ENCODE data around the gene BPIFA3. TPM values are rescaled to one million over a fixed set of nuclear protein-coding genes. Genes with fewer than 3 reads are reported as not detected.
A peak's percentile ranks its signal among the peaks of the same experiment; 100 is the strongest.

The BPIFA3 gene
- total RNA-seq, 1 experiment from 2014 or later, result not detected

DNA sequence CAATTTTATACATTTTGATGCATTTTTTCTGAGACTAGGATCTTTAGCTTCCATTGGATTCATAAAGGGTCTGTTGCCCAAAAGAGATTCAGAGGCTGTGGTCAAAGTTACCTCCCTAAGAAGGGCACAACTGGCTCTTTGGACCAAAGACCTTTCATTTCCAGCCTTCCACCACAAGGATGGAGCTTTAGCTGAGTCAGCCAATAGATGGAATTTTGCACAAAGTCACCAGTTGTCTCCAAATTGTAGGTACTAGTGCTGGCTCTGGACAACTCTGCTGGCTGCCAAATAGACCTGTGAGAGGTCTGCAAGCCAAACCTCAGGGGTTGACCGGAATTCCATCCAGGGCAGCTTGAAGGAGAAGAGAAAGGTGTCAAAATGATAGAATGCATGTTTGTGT is 19.2 kb downstream of the BPIFA3 start:
- Histone ChIP-seq H3K4me1 (no peaks in the 10 kb centered on the region), H3K9me3 (replicated peaks) (no peaks in the 10 kb centered on the region), H3K36me3 (no peaks in the 10 kb centered on the region), H3K27ac (no peak overlapping the region), H3K4me3 (no peak overlapping the region), H3K27me3 (peaks cover 5% of the 10 kb centered on the region; the same call in 1 of the 2 replicates)
- no peak for DNase-seq

DNA sequence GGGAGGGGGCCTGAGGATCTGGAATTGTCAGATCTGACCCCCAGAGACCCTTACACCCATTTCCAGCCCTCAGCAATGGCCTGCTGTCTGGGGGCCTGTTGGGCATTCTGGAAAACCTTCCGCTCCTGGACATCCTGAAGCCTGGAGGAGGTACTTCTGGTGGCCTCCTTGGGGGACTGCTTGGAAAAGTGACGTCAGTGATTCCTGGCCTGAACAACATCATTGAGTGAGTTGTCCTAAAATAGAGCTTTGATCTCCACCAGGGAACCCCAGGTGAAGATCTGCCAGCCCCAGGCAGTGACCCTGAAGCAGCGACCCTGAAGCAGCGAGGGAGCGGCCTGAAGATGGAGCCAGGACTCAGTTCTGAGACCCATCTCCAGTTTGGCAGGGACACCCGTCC is 20.8 kb downstream of the BPIFA3 start:
- no peaks in the 10 kb centered on the region for H3K9me3 ChIP-seq (replicated peaks)
- peaks cover 5% of the 10 kb centered on the region; the same call in 1 of the 2 replicates for H3K27me3 ChIP-seq
- DNase-seq, result no peak
- H3K36me3 ChIP-seq, result no peaks in the 10 kb centered on the region
- no peak overlapping the region for H3K4me3 ChIP-seq
- H3K4me1 ChIP-seq, result no peaks in the 10 kb centered on the region
- no peak overlapping the region for H3K27ac ChIP-seq

DNA sequence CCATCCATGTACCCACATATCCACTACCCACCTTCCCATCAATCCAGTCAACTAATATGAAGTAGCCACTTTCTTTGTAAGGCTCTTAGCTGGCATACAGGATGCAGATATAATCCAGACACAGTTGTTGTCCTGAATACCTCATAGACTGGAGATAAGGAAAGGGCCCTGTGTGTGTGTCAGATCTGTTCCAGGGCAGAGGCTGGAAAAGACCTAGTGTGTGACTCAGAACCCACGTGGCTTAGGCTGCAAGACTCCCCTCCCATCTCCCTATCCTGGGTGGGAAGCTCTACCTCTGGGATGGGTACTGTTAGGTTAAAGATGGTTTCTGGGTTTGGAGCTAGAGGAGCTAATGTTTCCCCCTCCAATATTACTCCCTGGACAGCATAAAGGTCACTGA is 22.3 kb downstream of the BPIFA3 start:
- Histone ChIP-seq H3K27me3 (0 out of 2 replicates have a peak, but pooled peaks cover 5% of the 10 kb centered on the region), H3K4me3 (no peak overlapping the region), H3K9me3 (replicated peaks) (no peaks in the 10 kb centered on the region), H3K36me3 (no peaks in the 10 kb centered on the region), H3K27ac (no peak overlapping the region), H3K4me1 (no peaks in the 10 kb centered on the region)
- no peak for DNase-seq

DNA sequence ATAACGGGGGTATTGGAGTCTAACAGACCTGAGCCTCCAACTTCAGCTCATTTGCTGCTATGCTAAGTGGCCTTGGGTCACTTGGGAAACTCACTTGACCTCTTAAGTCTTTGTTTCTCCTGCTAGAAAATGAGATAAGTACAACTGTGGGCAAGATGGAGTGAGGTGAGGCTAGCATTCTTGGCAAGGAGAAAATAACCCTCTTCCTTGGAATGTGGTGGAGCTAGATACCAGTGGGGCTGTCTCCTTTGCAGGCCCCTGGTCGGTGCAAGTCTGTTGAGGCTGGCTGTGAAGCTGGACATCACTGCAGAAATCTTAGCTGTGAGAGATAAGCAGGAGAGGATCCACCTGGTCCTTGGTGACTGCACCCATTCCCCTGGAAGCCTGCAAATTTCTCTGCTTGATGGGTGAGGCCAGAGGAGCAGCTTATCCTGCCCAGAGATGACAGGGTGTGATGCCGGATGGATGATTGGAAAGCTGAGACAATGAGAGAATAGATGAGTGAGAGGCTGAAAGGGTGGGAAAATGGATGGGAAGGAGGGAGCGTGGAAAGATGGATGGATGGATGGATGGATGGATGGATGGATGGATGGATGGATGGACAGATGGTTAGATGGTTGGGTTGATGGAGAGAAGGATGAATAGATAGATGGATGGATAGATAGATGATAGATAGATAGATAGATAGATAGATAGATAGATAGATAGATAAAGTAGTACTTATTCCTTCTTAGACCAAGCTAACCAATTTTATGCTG is 23.0 kb downstream of the BPIFA3 start:
- Histone ChIP-seq H3K4me3 (no peak overlapping the region), H3K27me3 (0 out of 2 replicates have a peak, but pooled peaks cover 3% of the 10 kb centered on the region), H3K9me3 (replicated peaks) (no peaks in the 10 kb centered on the region), H3K4me1 (no peaks in the 10 kb centered on the region), H3K36me3 (no peaks in the 10 kb centered on the region), H3K27ac (no peak overlapping the region)
- no peak for DNase-seq

DNA sequence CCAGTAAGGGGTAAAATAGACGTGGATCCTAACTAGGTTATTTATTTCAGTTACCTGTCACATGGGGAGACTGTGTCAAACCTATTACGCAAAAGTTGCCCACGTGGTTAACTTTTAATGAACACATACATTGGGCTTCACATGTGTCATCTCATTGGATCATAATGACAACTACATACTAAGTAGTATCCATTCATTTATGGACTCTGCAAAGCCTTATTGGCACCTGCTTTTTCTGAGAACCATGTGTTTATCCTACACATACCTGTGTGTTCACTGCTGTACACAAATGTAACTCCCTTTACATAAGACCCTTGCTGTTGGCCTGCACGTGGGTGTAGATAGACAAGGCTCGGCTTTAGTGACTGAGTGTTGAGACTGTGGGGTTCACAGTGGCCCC is 23.8 kb downstream of the BPIFA3 start:
- H3K27ac ChIP-seq, result no peak overlapping the region
- no peaks in the 10 kb centered on the region for H3K9me3 ChIP-seq (replicated peaks)
- no peak for DNase-seq
- H3K27me3 ChIP-seq, result no peaks in the 10 kb centered on the region
- H3K36me3 ChIP-seq, result no peaks in the 10 kb centered on the region
- H3K4me1 ChIP-seq, result no peaks in the 10 kb centered on the region
- no peak overlapping the region for H3K4me3 ChIP-seq

DNA sequence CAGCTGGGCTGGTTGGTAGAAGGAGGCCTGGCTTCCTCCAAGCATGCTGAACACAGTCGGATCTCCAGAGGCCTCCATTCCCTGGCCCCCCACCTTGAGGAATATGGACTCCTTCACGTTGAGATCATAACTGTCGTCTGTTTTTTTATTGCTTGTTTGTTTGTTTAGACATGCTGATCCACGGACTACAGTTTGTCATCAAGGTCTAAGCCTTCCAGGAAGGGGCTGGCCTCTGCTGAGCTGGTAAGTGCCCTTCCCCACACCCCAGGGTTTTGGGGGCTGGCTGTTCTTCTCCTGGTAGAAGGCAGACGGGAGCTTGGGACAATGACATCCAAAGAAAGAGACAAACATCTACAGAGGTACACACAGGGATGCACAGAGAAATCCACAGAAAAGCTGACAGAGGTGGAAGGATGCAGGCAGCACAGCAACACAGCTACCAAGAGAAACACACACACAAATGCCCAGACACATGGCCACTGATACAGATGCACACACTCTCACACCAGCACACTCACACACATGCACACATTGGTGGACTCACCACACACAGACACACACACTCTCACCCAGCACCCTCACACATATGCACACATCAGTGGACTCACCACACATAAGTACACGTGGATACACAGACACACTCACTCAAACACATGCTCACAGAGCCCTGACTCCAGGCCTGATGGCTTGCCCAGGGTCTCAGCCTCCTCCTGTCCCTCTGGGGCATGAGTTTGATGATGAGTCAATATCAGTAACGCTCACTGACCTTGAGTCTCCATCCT is 25.4 kb downstream of the BPIFA3 start:
- DNase-seq, result no peak
- Histone ChIP-seq H3K4me1 (no peaks in the 10 kb centered on the region), H3K27me3 (no peaks in the 10 kb centered on the region), H3K27ac (no peak overlapping the region), H3K9me3 (replicated peaks) (no peaks in the 10 kb centered on the region), H3K4me3 (no peak overlapping the region), H3K36me3 (no peaks in the 10 kb centered on the region)

DNA sequence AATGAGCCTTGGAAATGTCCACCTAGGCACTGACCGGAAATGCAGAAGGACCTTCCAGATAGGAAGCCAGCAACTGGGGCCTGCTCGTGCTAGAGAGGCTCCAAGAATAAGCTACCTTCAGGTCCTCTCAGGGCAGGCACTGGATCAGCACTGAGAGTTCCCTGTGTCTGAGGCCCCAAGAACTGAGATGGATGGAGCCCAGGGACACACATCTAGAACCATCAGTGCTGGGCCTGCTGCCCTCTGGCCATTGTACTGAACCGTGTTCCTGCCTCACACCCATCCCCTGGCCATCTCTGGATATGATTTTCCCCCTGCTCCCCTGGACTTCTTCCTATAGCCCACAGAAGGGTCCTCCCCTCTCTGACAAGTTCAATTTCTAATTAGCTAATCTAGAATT is 28.9 kb downstream of the BPIFA3 start:
- H3K9me3 ChIP-seq (replicated peaks), result no peaks in the 10 kb centered on the region
- no peak for DNase-seq
- no peaks in the 10 kb centered on the region for H3K27me3 ChIP-seq
- H3K4me3 ChIP-seq, result no peak overlapping the region
- H3K27ac ChIP-seq, result no peak overlapping the region
- H3K36me3 ChIP-seq, result no peaks in the 10 kb centered on the region
- H3K4me1 ChIP-seq, result no peaks in the 10 kb centered on the region

DNA sequence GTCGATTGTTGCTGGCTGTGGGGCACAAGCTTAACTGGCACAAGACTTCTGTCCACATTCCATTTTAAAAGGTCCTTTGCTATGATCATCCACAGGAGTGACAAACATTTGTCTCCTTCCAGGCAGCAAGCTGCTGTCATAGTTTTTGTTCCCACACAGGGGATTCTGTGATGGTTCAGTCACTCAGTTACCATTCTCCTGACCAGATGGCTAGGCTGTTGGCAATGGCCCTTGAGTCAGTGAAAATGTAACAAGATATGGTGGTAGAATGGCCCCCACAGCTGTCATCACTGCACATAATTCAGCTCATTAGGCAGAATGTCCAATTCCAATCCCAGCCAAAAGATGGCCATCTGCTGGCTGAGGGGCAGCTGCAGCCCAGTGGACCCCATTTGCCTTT is 32.3 kb downstream of the BPIFA3 start:
- H3K27me3 ChIP-seq, result no peaks in the 10 kb centered on the region
- no peak overlapping the region for H3K4me3 ChIP-seq
- DNase-seq, result peak; percentile 17 to 22
- H3K27ac ChIP-seq, result no peak overlapping the region
- H3K9me3 ChIP-seq (replicated peaks), result no peaks in the 10 kb centered on the region
- H3K36me3 ChIP-seq, result no peaks in the 10 kb centered on the region
- no peaks in the 10 kb centered on the region for H3K4me1 ChIP-seq

DNA sequence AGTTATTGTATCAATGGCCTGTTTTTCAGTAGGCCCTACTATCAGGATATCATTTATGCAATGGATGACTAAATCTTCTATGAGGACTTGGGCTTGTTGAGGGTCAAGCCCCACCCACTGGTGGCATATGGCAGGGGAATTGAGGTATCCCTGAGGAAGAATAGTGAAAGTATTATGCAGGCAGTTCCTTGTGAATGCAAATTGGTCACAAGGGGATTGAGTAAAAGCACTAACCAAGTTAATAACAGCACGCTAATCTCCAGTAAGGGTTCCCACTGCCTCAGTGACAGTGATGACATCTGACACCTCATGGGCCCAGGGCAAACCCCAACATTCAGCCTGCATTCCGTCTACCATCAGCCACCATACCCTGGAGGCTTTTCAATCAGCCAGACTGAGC is 33.5 kb downstream of the BPIFA3 start:
- Histone ChIP-seq H3K27ac (no peak overlapping the region), H3K4me1 (no peaks in the 10 kb centered on the region), H3K27me3 (no peaks in the 10 kb centered on the region), H3K4me3 (no peak overlapping the region), H3K36me3 (no peaks in the 10 kb centered on the region), H3K9me3 (replicated peaks) (no peaks in the 10 kb centered on the region)
- DNase-seq, result no peak

DNA sequence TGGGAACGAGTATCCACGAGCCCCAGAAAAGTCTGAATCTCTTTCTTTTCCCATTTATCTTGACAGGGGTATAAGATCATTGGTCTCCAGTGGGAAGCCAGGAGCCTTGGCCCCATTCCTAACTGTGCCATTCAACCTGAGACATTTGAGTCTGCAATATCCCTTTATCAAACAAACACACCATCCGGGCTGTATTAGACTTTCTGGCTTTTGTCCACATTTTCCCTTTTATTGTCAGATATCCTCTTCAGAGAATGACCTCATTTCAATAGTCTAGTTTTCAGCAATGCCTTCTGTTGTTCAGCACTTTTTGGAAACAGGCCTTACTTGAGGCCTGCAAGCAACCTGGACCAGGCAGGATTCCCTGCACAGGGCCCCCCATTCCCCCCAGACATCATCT is 34.3 kb downstream of the BPIFA3 start:
- DNase-seq, result no peak
- Histone ChIP-seq H3K27ac (no peak overlapping the region), H3K4me1 (no peaks in the 10 kb centered on the region), H3K36me3 (no peaks in the 10 kb centered on the region), H3K4me3 (no peak overlapping the region), H3K27me3 (no peaks in the 10 kb centered on the region), H3K9me3 (replicated peaks) (no peaks in the 10 kb centered on the region)

DNA sequence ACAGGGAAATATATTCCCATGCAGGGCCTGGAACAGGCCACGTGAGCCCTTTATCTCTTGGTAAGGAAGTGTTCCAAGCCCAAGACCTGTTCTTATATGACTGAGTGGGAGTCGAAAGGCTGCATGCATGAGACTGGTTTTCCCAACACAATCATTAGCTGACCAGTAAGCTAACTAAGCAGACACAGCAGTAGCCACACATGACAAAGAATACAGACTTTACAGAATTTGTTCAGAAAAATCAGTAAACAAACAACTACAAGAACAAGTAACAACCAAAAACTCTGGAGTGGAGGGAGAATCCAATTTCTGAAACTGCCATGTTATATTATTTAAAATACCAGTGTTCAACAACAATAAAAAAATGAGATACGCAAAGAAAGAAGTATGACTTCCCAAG is 35.3 kb downstream of the BPIFA3 start:
- H3K27me3 ChIP-seq, result no peaks in the 10 kb centered on the region
- H3K27ac ChIP-seq, result no peak overlapping the region
- H3K36me3 ChIP-seq, result no peaks in the 10 kb centered on the region
- H3K4me3 ChIP-seq, result no peak overlapping the region
- no peak for DNase-seq
- H3K4me1 ChIP-seq, result no peaks in the 10 kb centered on the region
- no peaks in the 10 kb centered on the region for H3K9me3 ChIP-seq (replicated peaks)

DNA sequence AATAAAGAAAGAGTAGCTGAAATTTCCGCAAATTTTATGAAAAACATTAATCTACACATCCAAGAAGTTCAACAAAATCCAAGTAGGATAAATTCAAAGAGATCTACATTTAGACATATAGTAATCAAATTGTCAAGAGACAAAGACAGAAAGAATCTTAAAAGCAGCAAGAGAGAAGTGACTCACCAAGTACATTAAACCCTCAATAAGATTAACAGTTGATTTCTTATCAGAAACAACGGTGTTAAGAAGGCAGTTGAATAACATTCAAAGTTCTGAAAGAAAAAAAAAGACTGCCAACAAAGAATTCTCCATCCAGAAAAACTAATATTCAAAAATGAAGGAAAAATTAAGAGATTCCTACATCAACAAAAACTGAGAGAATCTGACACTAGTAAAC is 37.9 kb downstream of the BPIFA3 start:
- Histone ChIP-seq H3K27me3 (peaks cover 6% of the 10 kb centered on the region; the same call in 1 of the 2 replicates), H3K4me1 (no peaks in the 10 kb centered on the region), H3K27ac (no peak overlapping the region), H3K36me3 (no peaks in the 10 kb centered on the region), H3K4me3 (no peak overlapping the region), H3K9me3 (replicated peaks) (no peaks in the 10 kb centered on the region)
- DNase-seq, result no peak

DNA sequence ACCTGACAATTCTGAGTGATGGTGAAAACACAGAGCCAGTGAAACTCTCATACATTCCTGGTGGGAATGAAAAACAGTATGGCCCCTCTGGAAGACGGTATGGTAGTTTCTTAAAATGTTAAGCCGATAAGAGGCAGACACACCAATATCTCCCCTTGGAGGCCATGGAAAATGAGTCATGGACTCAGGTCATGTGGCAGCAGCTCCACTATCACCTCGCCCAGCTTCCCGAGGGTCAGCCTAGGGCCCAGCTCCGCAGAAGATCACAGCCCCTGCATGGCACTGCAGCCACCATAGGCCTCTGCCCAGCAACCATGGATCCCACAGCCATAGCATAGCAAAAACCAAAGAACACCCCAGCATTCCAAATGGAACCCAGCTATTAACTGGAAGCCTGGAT is 40.1 kb downstream of the BPIFA3 start:
- no peak for DNase-seq
- Histone ChIP-seq H3K27ac (no peak overlapping the region), H3K4me3 (no peak overlapping the region), H3K27me3 (peaks cover 6% of the 10 kb centered on the region; the same call in 1 of the 2 replicates), H3K4me1 (no peaks in the 10 kb centered on the region), H3K9me3 (replicated peaks) (no peaks in the 10 kb centered on the region), H3K36me3 (no peaks in the 10 kb centered on the region)

DNA sequence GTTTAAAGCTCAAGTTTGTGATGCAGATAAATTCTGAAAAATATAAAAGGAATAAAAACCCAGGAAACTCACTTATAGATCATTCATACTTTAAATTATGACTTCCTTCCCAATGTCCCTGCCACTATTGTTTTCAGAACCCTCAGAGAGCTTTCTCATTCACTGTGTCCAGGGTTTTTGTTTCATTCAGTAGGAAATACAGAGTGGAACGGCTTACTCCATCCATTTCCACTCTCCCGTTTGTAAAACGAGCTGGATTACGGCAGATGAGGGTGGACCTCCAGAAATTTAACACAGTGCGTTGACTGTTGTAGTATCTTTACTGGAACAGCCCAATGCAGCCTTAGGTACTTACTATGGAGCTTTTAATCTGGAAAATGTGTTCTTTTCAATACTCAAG is 42.2 kb downstream of the BPIFA3 start:
- Histone ChIP-seq H3K36me3 (no peaks in the 10 kb centered on the region), H3K4me1 (no peaks in the 10 kb centered on the region)
- no peak for DNase-seq

DNA sequence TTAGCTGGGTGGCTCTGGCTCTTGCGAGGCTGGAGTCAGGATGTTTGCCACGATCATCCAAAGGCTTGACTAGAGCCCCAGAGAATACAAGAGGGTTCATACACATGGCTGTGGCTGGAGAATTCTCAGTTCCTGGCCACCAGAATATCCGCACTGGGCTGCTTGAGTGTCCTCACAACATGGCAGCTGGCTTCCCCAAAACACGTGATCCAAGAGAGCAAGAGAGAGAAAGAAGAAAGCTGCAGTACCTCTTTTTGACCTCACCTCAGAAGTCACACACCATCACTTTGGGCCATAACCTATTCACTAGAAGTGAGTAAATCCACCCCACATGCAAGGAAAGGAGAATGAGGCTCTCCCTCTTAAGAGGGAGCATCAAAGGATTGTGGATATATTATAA is 44.3 kb downstream of the BPIFA3 start:
- no peaks in the 10 kb centered on the region for H3K36me3 ChIP-seq
- H3K27ac ChIP-seq, result no peak overlapping the region
- no peak for DNase-seq

More for the DNA sequence above, 42.2 kb downstream of the BPIFA3 start:
- H3K27ac ChIP-seq, result no peak overlapping the region
- no peak overlapping the region for H3K4me3 ChIP-seq
- no peaks in the 10 kb centered on the region for H3K9me3 ChIP-seq (replicated peaks)
- H3K27me3 ChIP-seq, result peaks cover 6% of the 10 kb centered on the region

More for the DNA sequence above, 44.3 kb downstream of the BPIFA3 start:
- H3K27me3 ChIP-seq, result peaks cover 6% of the 10 kb centered on the region
- H3K9me3 ChIP-seq (replicated peaks), result no peaks in the 10 kb centered on the region
- H3K4me1 ChIP-seq, result no peaks in the 10 kb centered on the region
- no peak overlapping the region for H3K4me3 ChIP-seq

All from SJCRH30 (cell line).